IPS DF 4.7 (cell line): Measurements from ENCODE around the gene FZD7.

ENCODE experiments used
- DNase-seq: peaks from one replicate; pipeline ENCODE4 v3.0.0-alpha.2; 2013; ENCODE audit warnings: low spot score; ENCODE audit errors: extremely low read depth

FZD7 gene

DNA sequence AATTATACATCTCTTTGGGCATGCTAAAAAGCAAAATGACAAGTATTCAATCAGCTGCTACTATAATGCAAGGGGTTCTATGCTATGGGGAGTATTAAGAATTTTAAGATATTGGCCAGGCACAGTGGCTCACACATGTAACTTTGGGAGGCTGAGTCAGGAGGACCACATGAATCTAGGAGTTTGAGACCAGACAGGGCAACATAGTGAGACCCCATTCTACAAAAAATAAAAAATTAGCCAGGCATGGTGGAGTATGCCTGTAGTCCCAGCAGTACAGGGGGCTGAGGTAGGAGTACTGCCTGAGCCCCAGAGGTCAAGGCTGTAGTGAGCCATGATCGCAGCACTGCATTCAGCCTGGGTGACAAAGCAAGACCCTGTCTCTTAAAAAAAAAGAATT, 33.9 kb downstream of the FZD7 start:
- DNase-seq = no peak

DNA sequence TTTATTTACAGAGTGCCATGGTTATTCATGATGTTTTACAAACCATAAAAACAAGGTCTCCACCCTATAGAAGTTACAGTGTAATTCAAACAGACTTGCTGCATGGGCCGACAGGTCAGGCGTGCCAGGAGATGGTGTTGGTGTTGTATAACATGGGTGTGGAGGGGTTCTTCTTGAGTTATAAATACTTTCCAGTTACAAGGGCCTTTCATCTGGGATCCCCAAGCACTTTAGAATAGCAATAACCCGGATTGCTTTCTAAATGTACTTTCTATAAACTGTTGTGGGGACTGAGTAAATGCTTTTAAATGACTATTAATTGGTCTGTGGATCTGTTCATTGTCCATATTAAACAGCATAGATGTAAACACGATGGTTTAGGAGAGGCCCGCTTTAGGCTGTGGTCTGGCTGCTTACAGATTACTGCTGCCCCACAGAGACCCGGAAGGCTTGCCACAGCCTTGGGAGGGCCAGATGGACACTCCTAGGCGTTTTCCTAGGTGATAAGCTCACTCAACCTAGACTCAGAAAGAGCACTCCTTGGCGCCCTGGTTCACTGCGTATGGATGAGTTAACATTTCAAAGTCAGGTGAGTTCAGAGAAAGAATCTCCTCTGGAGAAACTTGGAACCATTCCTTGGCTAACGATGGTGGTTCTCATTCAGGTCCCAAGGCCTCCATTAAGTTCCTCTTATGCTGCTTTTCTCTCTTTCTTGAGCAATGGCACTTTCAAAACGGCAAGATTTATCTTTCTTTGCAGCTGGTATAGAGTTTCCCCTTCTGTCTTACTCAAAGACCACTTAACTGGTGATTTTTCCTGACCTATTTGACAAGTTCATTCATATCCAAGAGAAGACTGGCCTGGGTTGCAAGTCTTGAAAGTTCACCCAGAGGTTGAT, 35.8 kb downstream of the FZD7 start:
- no peak for DNase-seq

DNA sequence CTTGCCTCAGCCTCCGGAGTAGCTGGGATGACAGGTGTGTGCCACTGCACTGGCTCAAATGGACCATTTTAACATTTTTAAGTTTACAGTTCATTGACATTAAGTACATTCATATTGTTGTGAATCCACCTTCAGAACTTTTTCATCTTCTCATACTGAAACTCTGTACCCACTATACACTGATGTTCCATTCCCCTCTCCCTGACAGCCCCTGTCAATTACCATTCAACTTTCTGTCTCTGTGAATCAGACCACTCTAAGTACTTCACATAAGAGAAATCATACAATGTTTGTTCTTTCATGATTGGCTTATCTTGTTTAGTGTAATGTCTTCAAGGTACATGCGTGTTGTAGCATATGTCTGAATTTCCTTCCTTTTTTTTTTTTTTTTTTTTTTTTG, 37.5 kb downstream of the FZD7 start:
- DNase-seq = no peak

DNA sequence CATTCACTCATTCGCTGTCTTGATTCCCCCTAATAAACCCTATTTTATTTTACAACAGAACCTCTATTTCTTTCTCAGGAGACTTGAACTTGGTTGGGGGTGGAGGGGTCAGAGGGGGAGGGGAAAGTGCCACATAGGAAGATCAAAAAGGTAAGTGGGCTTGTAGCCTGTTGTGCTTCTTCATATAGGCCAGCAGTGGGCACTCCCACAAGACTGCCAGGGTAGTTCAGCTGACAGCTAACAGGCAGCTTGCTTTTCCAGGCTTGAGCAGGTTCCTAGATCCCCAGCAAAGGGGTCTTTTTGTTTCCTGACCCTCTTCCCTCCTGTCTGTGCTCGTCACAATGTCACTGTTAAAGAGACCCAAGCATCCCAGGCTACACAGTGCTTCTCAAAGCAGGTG, 38.6 kb downstream of the FZD7 start:
- no peak for DNase-seq

DNA sequence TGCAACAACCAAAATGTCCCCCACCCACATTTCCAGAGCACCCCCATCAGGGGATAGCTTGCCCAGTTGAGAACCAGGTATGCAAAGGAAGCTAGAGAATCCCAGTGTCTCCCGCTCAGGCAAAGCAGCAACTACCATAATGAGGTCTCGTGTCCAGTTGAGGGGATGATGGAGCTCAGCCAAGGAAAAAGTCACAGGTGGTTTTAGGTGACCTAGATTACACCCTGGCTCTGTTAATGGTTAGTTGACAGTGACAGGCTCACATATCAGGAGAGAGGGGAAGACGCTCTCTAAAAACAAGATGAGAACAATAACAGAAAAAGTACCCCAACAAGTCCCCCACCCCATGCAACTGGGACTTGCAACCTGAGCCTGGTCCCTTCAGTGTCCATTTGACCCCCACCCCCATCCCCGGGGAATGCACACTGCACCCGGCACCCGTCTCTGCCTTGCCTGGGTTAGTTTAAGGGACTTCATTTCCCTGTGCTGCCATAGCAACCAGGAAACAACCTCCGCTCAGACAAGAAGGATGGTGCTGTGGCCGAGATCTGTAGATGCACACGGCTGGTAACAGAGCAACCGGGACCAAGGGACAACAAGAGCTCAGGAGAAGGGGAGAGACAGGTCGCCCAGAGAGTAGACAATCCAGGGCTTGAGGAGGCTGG, 39.2 kb downstream of the FZD7 start, which contains the start of gene KIAA2012:
Gene KIAA2012, plus strand, starts transcription at position 519 of the 665 bp plus-strand sequence. CDS start 373 bp downstream, outside the sequence.
- no peak for DNase-seq

DNA sequence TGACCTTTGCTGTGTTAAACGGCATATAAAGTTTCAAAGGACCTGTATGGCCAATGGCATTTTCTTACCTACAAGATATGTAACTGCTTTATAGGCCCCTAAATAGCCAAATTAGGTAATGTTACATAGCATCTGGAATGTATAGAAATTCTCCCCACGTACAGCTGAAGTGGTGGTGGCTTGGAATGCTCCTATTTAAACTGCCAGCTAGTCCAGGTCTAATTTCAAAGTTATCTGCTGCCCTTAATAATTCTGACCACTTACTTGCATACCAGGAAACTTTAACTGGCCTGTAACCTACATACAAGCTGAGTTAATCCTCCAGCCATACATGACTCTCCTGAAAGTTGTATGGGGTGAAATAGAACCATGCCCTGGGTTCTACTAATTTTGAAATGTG, 40.7 kb downstream of the FZD7 start:
- DNase-seq = no peak

DNA sequence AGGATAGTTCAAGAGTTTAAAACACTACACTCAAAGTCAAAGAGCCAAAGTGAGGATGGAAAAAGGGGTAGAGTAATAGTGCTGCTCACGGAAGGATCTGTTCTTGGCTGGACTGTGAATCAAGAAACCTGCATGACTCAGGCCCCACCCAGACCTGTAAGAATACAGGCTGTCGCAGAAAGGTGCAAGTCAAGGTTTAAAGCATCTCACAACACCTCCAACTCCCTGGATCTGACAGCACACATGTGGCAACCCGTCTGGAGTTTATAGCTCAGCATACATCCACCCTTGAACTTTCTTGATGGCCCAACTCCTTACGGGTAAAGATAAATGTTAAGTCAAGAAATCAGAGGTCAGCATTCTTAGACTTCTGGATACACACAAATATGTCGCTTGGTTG, 45.7 kb downstream of the FZD7 start:
- no peak for DNase-seq

DNA sequence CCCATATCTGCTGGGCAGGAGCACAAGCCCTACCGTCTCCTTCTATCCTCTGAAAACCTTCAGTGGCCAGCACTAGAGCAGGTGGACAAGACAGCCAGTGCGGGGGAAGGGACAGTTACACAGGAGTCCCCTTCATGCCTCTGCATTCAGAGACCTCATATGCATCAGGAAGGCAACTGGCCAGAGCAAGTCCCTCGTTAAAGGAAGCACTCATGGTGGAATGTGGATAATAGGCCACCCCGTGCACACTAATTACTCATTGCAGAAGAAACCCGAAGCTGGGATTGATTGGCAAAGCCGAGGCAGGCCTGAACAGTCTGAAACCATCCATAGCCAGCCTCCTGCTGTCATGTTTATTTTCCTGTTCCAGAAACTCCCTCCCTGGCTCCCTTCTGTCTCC, 50.6 kb downstream of the FZD7 start:
- no peak for DNase-seq
